Stimulated activated CD4-positive, alpha-beta T cell treated with anti-CD3 and anti-CD28 coated beads, TNF-alpha, amount 100 ng/mL, for 4 hours (primary cell): Measurements from ENCODE around the gene PLEKHA7.
"Not testable (repeated sequence)": the region's sequence is repeated elsewhere in the genome, so short reads cannot be mapped to it uniquely, and the experiment has no call there.

Source experiments
- DNase-seq, 3 experiments: peaks; one replicate each; pipeline ENCODE4 v3.0.0-alpha.2; 2020; ENCODE audit warnings: low read depth in 3 of 3

PLEKHA7 gene

GRCh38 chr11:16879690-16880089 is 134.5 kb downstream of the PLEKHA7 start:
- DNase-seq: no peak

- DNase-seq: no peak
Observed at GRCh38 chr11:16876837-16877236, 137.4 kb downstream of the PLEKHA7 start.

DNA sequence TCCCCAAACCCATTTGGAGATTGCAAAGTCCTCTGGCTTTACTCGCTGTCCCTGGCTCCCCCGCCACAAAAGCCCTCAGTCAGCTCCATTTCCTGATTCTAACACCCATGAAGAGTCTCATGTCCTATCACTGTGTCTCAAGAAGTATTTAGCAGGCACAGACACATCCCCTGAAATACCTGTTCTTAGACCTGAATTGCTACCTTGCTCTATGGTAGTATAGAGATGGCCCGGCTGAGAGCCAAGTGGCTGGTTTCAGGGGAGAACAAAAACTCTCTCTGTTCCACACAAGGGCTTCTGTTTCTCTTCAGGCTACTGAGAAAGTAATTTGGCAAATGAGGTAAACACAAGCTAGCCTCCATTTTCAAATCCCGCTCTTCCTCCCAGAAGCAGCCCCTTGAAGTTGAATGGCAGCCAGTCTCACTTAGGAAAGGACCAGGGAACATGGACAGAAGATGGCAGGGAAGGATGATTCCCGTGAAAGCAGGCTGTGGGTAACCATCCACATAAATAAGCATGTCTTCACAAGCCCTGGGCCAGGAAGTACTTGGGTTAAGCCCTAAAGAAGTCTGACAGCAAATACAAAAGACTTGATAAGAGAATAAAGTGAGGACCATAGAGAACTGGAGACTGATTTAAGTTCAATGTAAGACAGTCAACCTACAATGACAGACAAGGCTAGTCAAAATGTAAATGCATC is 138.0 kb downstream of the PLEKHA7 start:
- no peak for DNase-seq

GRCh38 chr11:16874275-16874975 is 139.8 kb downstream of the PLEKHA7 start:
- no peak for DNase-seq

- no peak for DNase-seq
Observed at GRCh38 chr11:16873289-16873688, 140.9 kb downstream of the PLEKHA7 start.

DNA sequence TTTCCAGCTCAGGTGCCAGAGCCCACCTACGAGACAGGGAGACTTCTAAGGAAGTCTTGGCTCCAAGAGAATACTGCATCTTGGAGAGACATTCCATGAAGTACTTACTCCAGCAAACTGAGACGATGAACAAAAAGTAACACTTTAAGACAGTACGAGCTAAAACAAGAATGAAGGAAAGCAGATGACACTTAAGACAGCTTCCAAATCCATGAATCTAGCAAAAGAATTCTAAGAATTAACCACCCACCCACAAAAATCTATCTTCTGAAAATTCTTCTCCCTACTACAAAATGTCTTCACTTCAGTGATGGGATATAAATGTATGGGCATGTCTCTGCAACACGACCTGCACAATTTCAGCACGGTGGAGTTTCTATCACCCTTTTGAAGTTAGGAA is 142.8 kb downstream of the PLEKHA7 start:
- DNase-seq: no peak

DNA sequence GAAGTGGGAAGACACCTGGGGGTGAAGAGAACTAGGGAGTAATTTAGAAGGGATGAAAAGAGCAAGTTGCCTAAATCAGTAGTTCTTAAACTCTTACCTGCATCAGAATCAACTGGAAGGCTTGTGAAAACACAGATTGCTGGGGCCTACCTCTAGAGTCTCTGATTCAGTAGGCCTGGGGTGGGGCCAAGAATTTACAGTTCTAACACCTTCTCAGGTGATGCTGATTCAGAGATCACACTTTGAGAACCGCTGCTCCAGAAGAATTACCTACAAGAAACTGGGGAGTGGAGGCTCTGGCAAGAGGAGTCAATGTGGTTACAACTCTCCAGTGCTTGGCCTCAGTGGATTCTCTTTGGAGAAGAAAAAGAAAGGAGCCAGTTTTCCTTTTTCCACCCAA is 147.1 kb downstream of the PLEKHA7 start:
- DNase-seq: no peak

GRCh38 chr11:16864428-16864827 is 149.8 kb downstream of the PLEKHA7 start:
- not testable (repeated sequence) for DNase-seq

DNA sequence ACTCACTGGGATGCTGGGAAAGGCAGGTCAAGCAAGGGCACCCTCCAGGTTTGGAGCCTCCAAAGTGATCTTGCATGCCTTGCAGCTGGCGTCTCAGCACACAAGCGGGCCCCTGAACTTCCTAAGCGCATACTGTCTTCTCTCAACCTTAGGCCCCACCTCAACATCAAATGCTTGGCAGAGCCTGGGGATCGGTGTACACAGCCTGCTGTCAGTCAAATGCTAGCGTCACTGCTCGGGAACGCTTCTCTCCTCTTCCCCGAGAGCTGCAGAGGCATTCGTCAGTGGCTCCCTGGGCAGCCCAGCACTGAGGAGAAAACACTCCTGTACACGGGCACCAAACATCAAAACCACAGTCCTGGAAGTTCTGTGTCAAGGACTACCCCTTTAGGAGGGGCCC is 150.8 kb downstream of the PLEKHA7 start:
- no peak for DNase-seq

GRCh38 chr11:16862726-16863125 is 151.5 kb downstream of the PLEKHA7 start:
- no peak for DNase-seq

- DNase-seq: no peak
Observed at GRCh38 chr11:16861862-16862261, 152.4 kb downstream of the PLEKHA7 start.

DNA sequence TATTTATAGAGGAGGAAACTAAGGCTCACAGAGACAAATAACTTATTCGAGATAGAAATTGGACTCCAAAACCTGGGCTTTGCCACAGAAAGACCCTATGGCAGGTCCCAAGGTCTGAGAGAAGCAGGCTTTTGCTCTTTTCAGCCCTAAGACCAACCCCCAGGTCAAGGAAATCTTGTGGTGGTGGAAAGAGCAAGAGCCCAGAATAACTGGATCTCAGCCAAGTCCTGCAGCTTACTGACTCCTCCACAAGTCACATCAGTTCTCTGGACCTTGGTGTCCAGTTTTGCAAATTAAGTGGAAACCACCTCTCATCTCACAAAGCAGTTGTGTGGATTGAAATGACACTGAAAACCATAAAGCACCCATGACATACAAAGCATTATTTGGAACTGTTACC is 153.6 kb downstream of the PLEKHA7 start:
- DNase-seq: no peak

DNA sequence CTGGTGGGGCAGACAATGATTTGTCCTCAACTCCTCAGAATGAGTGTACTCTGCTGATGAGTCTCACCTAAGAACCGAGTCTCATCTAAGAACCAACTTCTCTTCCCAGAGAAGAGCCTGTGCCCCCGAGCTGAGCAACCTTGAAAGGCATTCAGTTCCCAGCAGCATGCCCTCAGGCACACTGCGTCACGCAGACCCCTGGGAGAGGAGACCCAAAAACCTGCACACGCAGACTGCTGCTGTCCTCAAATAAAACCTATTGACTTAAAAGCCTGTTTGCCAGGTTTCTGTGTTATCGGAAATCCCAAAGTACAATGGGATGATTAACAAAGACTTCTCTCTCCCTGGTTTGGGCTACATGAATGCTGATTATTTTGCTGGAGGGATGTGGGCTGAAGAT is 154.6 kb downstream of the PLEKHA7 start:
- no peak for DNase-seq

GRCh38 chr11:16857186-16857585 is 157.0 kb downstream of the PLEKHA7 start:
- DNase-seq: no peak

- DNase-seq: no peak
Observed at GRCh38 chr11:16856022-16856471, 158.2 kb downstream of the PLEKHA7 start.

DNA sequence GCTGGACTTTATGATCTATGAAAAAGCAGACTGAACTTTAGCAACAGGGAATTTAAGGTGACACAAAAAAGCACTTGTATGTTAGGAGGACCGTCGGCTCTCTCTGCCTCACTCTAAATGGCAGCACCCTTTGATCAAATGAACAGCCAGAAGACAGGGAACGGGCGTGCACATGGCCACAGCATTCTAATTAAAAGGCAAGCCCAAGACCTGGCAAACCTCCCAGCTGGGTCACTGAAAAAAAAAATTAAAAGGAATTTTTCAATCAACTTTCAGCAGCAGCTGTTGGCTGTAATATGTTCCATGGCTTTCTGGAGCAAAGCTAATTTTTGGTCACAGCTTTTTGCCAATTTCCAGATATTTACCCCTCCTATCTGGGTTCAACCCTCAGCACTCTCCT is 159.2 kb downstream of the PLEKHA7 start:
- no peak for DNase-seq

- no peak for DNase-seq
Observed at GRCh38 chr11:16853859-16854258, 160.4 kb downstream of the PLEKHA7 start.

- DNase-seq: no peak
Observed at GRCh38 chr11:16853266-16853665, 160.9 kb downstream of the PLEKHA7 start.

DNA sequence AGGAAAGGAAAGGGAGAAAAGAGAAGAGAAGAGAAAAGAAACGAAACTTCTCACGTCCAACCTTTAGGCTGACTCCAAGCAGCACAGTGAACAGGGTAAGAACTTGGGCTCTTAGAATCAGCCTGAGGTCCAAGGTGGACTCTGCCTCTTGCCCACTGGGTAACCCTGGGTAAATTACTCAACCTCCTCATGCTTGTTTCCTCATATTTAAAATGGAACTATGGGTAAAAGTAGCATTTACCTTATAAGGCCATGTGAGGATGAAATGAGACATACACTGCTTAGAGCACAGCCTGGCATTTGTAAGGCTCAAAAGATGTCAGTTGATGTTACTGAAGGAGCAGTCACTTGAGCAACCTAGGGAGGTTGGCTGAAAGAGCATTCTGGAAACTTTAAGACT is 167.9 kb downstream of the PLEKHA7 start:
- DNase-seq: no peak

DNA sequence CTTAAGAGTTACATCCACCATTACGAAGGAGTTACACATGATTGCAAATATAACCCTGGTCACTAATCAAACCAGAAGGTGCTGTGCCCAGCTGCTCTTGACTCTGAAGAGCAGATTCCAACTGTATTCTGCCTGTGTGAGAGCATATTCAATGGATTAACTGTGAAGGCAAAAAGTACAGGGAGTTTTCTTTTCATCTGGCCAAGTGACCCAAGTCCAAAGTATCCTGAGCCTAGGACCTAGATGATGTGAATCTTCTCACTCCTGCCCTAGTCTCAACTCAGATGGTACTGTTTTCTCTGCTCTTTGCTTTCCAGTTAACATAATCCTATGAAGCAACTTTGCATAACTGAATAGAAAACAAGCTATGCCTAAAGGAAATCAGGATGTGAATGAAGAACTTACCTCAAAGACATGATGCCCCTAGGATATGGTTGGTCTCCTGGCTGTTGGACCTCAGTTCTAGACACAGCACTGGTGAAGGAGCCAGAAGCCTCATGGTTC is 169.9 kb downstream of the PLEKHA7 start:
- DNase-seq: no peak

DNA sequence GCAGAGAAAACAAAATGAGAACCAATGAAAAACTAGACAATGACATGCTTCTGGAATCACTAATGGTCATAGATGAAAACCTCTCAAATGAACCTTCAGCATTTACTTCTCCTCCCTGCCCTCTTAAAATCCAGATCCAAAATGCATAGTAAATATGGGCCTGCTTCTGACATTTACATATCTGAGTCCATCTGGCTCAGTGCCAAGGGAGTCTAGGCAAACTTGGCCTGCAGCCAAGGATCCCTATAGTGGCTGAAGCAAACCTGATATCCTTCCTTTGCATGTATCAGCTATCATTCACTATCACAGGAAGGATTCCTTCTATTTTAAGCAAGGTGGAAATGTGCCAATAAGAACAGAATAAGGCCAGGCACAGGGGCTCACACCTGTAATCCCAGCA is 170.9 kb downstream of the PLEKHA7 start:
- DNase-seq: no peak

GRCh38 chr11:16841984-16842383 is 172.2 kb downstream of the PLEKHA7 start:
- DNase-seq: no peak

- DNase-seq: no peak
Observed at GRCh38 chr11:16841481-16841880, 172.7 kb downstream of the PLEKHA7 start.
